Panc1 (cell line): ENCODE measurements around the gene PITRM1. TPM values are rescaled to one million over a fixed set of nuclear protein-coding genes. Genes with fewer than 3 reads are reported as not detected.

Experiments used
- ATAC-seq: fragments of 200-7000 bp; cut with Tn5 transposase; 2 replicates; pipeline ENCODE4 v1.9.1; 2020; ENCODE audit warnings: mild to moderate bottlenecking, moderate library complexity
- BruUV-seq: library from RNA; stranded (reverse); fragments of 400-500 nt; replicated peaks from 2 replicates; lab custom pipeline; 2021; lab: Mats Ljungman, UMichigan
- CTCF ChIA-PET: fragments of 300-600 bp; sonication (Branson Sonifier 250); formaldehyde crosslinking; loops from one replicate; lab custom pipeline; 2022; ENCODE audit warnings: antibody characterized with exemption; lab: Charles Lee
- POLR2A ChIA-PET: fragments of 300-600 bp; sonication (Branson Sonifier 250); formaldehyde crosslinking; loops from one replicate; lab custom pipeline; 2022; ENCODE audit warnings: antibody characterized with exemption; lab: Charles Lee
- DNase-seq: peaks from one replicate; pipeline ENCODE4 v3.0.0-alpha.2; 2010; ENCODE audit warnings: low read depth, low spot score
- H3K27ac ChIP-seq: 2 replicates; pipeline ENCODE4 v1.5.1; 2011; ENCODE audit warnings: mild to moderate bottlenecking, low read length, inconsistent platforms
- H3K27me3 ChIP-seq: fragments of 200-500 bp; sonication (Bioruptor generic); 2 replicates; pipeline ENCODE4 v1.6.0; 2014; ENCODE audit warnings: low read length, inconsistent platforms; ENCODE audit not compliant: control insufficient read depth, insufficient read depth
- H3K36me3 ChIP-seq: fragments of 200-500 bp; sonication (Bioruptor generic); 2 replicates; pipeline ENCODE4 v1.5.1; 2014; ENCODE audit warnings: inconsistent platforms, mild to moderate bottlenecking, low read length, moderate library complexity; ENCODE audit not compliant: control insufficient read depth, insufficient read depth
- H3K4me1 ChIP-seq: 2 replicates; pipeline ENCODE4 v1.5.1; 2011; ENCODE audit warnings: inconsistent platforms, mild to moderate bottlenecking, low read length, moderate library complexity; ENCODE audit not compliant: control insufficient read depth, insufficient read depth
- H3K4me3 ChIP-seq, 2 experiments: 2 replicates each; pipeline ENCODE4 v1.5.1; 2011 to 2012; ENCODE audit warnings: low read depth in 2 of 2, low read length in 2 of 2, mild to moderate bottlenecking in 2 of 2, inconsistent platforms in 1 of 2, moderate library complexity in 1 of 2
- H3K9me3 ChIP-seq: fragments of 200-500 bp; sonication (Bioruptor generic); 2 replicates; pipeline ENCODE4 v1.5.1; 2014; ENCODE audit warnings: low read depth, mild to moderate bottlenecking, inconsistent platforms, low read length, moderate library complexity; ENCODE audit not compliant: control insufficient read depth, insufficient read depth
- POLR2AphosphoS5 ChIP-seq: IDR thresholded peaks from 2 replicates; pipeline ENCODE4 v1.6.1; 2012; ENCODE audit warnings: mild to moderate bottlenecking, low read depth, low read length, moderate library complexity
- SIN3A ChIP-seq: IDR thresholded peaks from 2 replicates; pipeline ENCODE4 v1.6.1; 2012; ENCODE audit warnings: low read depth, mild to moderate bottlenecking, low read length, moderate library complexity, borderline replicate concordance; ENCODE audit not compliant: insufficient read depth
- TCF7L2 ChIP-seq: IDR thresholded peaks from 2 replicates; pipeline ENCODE4 v1.6.1; 2011; ENCODE audit warnings: mild to moderate bottlenecking, low read depth, low read length, inconsistent platforms
- in situ Hi-C: cut with HindIII; loops from 2 replicates; pipeline ENCODE4 v1.10.0; 2016; ENCODE audit warnings: low sequenced_read_pairs, low pct_unique_long_range_greater_than_20kb
- intact Hi-C: fragments of 100-400 bp; cut with micrococcal nuclease; formaldehyde crosslinking; loops from one replicate; pipeline ENCODE4 v1.10.0; 2022; ENCODE audit not compliant: unreplicated experiment
- total RNA-seq: library from RNA; stranded (reverse); gene quantifications from one replicate; pipeline ENCODE4 v1.2.1, GENCODE V29; 2021; ENCODE audit not compliant: unreplicated experiment
- TF ChIP-seq, protein P1 (sequence below): fragments of 450-650 bp; IDR thresholded peaks from 2 replicates; pipeline ENCODE4 v1.5.1; 2017; ENCODE audit warnings: mild to moderate bottlenecking
- TF ChIP-seq, protein P2 (sequence below), 2 experiments: IDR thresholded peaks; 2 replicates each; pipeline ENCODE4 v1.6.1; 2011 to 2012; ENCODE audit warnings: low read depth in 2 of 2, control low read depth in 1 of 2, low read length in 1 of 2, mild to moderate bottlenecking in 1 of 2, moderate library complexity in 1 of 2; ENCODE audit not compliant: insufficient read depth in 1 of 2

The PITRM1 gene
- total RNA-seq, 1 experiment from 2014 or later: 63.5 TPM

DNA sequence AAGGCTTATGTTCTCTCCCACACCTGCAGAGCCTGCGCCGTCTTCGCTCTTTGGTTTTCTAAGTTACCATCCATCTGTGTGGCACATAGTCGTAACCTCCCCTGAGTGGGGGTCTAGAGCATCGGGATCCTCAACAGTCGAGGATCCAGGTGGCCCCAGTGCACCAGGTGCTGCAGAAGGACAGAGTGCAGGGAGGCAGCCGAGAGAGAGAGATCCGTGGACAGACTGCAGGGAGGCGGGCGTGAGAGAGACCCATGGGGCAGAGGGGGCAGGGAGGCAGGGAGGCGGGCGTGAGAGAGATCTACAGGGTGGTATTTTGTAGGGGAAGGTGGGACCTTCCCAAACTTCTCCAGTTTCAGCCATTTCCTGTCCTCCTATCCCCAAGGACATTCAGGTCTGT, 62.9 kb downstream of the PITRM1 start:
- H3K27ac ChIP-seq: no peak overlapping the region
- no peak overlapping the region for H3K4me3 ChIP-seq
- ChIA-PET CTCF (no interaction called here), POLR2A (no interaction called here)
- ATAC-seq: no peak
- intact Hi-C loops (no loop called here), in situ Hi-C loops (no loop called here)
- TF ChIP-seq TCF7L2: no peak
- TF ChIP-seq, protein P1, sequence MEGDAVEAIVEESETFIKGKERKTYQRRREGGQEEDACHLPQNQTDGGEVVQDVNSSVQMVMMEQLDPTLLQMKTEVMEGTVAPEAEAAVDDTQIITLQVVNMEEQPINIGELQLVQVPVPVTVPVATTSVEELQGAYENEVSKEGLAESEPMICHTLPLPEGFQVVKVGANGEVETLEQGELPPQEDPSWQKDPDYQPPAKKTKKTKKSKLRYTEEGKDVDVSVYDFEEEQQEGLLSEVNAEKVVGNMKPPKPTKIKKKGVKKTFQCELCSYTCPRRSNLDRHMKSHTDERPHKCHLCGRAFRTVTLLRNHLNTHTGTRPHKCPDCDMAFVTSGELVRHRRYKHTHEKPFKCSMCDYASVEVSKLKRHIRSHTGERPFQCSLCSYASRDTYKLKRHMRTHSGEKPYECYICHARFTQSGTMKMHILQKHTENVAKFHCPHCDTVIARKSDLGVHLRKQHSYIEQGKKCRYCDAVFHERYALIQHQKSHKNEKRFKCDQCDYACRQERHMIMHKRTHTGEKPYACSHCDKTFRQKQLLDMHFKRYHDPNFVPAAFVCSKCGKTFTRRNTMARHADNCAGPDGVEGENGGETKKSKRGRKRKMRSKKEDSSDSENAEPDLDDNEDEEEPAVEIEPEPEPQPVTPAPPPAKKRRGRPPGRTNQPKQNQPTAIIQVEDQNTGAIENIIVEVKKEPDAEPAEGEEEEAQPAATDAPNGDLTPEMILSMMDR: no peak
- TF ChIP-seq, protein P2, sequence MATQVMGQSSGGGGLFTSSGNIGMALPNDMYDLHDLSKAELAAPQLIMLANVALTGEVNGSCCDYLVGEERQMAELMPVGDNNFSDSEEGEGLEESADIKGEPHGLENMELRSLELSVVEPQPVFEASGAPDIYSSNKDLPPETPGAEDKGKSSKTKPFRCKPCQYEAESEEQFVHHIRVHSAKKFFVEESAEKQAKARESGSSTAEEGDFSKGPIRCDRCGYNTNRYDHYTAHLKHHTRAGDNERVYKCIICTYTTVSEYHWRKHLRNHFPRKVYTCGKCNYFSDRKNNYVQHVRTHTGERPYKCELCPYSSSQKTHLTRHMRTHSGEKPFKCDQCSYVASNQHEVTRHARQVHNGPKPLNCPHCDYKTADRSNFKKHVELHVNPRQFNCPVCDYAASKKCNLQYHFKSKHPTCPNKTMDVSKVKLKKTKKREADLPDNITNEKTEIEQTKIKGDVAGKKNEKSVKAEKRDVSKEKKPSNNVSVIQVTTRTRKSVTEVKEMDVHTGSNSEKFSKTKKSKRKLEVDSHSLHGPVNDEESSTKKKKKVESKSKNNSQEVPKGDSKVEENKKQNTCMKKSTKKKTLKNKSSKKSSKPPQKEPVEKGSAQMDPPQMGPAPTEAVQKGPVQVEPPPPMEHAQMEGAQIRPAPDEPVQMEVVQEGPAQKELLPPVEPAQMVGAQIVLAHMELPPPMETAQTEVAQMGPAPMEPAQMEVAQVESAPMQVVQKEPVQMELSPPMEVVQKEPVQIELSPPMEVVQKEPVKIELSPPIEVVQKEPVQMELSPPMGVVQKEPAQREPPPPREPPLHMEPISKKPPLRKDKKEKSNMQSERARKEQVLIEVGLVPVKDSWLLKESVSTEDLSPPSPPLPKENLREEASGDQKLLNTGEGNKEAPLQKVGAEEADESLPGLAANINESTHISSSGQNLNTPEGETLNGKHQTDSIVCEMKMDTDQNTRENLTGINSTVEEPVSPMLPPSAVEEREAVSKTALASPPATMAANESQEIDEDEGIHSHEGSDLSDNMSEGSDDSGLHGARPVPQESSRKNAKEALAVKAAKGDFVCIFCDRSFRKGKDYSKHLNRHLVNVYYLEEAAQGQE (IDR thresholded peaks at IDR 0.05; ENCODE audit: insufficient read depth in 1 of 2, low read depth in 2 of 2, low read length in 1 of 2): no peak
- TF ChIP-seq POLR2AphosphoS5: no peak
- TF ChIP-seq SIN3A: no peak
- H3K4me1 ChIP-seq: no peaks in the 10 kb centered on the region
- H3K27me3 ChIP-seq: no peaks in the 10 kb centered on the region
- no peak for DNase-seq
- H3K9me3 ChIP-seq: no peaks in the 10 kb centered on the region
- peaks cover 4% of the 10 kb centered on the region; the same call in 1 of the 2 replicates for H3K36me3 ChIP-seq
- no TSS peak for BruUV-seq

DNA sequence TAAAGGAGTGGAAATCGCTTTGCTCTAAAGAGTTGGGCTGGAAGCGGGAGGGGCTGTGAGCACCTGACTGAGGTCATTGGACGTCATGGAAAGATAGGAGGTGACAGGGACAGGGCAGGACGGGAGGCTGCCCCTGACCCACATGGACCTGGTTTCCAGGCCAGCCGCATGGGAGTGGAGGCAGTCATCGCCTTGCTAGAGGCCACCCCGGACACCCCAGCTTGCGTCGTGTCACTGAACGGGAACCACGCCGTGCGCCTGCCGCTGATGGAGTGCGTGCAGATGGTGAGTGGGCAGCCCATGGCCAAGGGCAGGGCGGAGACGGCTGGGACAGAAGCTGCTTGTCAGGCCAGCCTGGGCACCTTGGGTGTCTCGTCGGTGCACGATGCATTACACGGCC, 63.4 kb downstream of the PITRM1 start:
- H3K4me3 ChIP-seq: no peak overlapping the region
- CTCF ChIA-PET: no interaction called here
- H3K27ac ChIP-seq: no peak overlapping the region
- in situ Hi-C loops: no loop called here
- peaks cover 4% of the 10 kb centered on the region; the same call in 1 of the 2 replicates for H3K36me3 ChIP-seq
- no TSS peak for BruUV-seq
- ATAC-seq: no peak
- no peaks in the 10 kb centered on the region for H3K9me3 ChIP-seq
- intact Hi-C loops: no loop called here
- TF ChIP-seq POLR2AphosphoS5 (no peak), SIN3A (no peak), TCF7L2 (no peak)
- TF ChIP-seq, protein P1: no peak
- TF ChIP-seq, protein P2 (IDR thresholded peaks at IDR 0.05; ENCODE audit: insufficient read depth in 1 of 2, low read depth in 2 of 2, low read length in 1 of 2): no peak
- H3K27me3 ChIP-seq: no peaks in the 10 kb centered on the region
- POLR2A ChIA-PET: no interaction called here
- DNase-seq: no peak
- H3K4me1 ChIP-seq: no peaks in the 10 kb centered on the region
